ENCODE measurements around the gene LEKR1.
"Not testable (repeated sequence)": the region's sequence is repeated elsewhere in the genome, so short reads cannot be mapped to it uniquely, and the experiment has no call there.

DNA sequence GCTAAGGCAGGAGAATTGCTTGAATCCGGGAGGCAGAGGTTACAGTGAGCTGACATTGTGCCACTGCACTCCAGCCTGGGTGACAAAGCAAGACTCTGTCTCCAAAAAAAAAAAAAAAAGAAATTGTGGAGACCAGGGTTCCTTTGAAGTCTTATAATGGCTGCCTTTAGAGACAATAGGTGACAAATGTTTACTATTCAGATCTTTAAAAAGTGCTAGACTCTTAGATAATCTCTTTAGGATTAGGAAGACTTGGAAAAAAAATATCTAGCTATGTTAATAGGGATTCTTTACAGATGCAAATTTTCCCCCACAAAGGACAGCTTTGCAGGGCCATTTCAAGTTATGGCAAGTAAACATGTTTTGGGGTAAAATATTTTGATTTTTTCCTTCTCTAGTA lies 71.7 kb downstream of the LEKR1 start:
- TF ChIP-seq, protein P1, sequence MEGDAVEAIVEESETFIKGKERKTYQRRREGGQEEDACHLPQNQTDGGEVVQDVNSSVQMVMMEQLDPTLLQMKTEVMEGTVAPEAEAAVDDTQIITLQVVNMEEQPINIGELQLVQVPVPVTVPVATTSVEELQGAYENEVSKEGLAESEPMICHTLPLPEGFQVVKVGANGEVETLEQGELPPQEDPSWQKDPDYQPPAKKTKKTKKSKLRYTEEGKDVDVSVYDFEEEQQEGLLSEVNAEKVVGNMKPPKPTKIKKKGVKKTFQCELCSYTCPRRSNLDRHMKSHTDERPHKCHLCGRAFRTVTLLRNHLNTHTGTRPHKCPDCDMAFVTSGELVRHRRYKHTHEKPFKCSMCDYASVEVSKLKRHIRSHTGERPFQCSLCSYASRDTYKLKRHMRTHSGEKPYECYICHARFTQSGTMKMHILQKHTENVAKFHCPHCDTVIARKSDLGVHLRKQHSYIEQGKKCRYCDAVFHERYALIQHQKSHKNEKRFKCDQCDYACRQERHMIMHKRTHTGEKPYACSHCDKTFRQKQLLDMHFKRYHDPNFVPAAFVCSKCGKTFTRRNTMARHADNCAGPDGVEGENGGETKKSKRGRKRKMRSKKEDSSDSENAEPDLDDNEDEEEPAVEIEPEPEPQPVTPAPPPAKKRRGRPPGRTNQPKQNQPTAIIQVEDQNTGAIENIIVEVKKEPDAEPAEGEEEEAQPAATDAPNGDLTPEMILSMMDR (IDR thresholded peaks at IDR 0.05), result not testable (repeated sequence)
- TF ChIP-seq POLR2A (IDR thresholded peaks at IDR 0.05), result not testable (repeated sequence)

All from tibial nerve (tissue), 3 donors.